HUES6 (cell line): Measurements from ENCODE around the gene EIF2S3.

Experiments
- H3K27ac ChIP-seq: 2 replicates; pipeline ENCODE4 v1.7.0; 2013; ENCODE audit warnings: low read depth, mild to moderate bottlenecking, low read length, inconsistent platforms
- H3K27me3 ChIP-seq: 2 replicates; pipeline ENCODE4 v1.6.1; 2013; ENCODE audit warnings: low read length; ENCODE audit not compliant: control insufficient read depth, insufficient read depth
- H3K36me3 ChIP-seq: 2 replicates; pipeline ENCODE4 v1.6.1; 2013; ENCODE audit warnings: low read length; ENCODE audit not compliant: control insufficient read depth, insufficient read depth
- H3K4me1 ChIP-seq: 2 replicates; pipeline ENCODE4 v1.6.1; 2013; ENCODE audit warnings: low read length; ENCODE audit not compliant: control insufficient read depth, insufficient read depth
- H3K4me3 ChIP-seq: 2 replicates; pipeline ENCODE4 v1.5.1; 2013; ENCODE audit warnings: low read depth, low read length
- H3K9ac ChIP-seq: one replicate; pipeline ENCODE4 v1.6.1; 2013; ENCODE audit warnings: mild to moderate bottlenecking, low read length
- H3K9me3 ChIP-seq: 2 replicates; pipeline ENCODE4 v1.6.1; 2013; ENCODE audit warnings: low read depth, low read length; ENCODE audit not compliant: control insufficient read depth, insufficient read depth

The EIF2S3 gene

DNA sequence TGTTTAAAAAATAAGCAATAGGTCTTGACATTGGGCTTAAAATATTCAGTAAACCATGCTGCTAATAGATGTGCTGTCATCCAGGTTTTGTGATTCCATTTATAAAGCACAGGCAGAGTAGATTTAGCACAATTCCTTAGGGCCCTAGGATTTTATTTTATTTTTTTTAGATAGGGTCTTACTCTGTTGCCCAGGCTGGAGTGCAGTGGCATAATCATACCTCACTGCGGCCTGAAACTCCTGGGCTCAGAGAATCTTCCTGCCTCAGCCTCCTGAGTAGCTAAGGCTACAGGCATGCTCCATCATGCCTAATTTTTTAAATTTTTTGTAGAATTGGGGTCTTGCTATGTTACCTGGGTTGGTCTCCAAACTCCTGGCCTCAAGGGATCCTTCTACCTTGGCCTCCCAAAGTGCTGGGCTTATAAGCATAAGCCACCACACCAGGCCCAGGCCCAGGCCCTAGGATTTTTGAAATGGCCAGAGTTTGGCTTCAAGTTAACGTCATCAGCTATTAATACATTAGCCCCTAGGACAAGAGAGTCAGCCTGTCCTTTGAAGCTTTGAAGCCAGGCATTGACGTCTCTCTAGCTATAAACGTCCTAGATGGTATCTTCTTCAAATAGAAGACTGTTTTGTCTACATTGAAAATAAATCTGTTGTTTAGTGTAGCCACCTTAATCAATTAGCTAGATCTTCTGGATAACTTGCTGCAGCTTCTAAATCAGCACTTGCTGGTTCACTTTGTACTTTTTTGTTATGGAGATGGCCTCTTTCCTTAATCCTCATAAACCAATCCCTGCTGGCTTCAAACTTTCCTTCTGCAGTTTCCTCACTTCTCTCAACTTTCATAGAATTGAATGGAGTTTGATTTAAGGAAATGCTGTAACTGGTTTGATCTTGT lies 35.8 kb downstream of the EIF2S3 start:
- H3K36me3 ChIP-seq: no peaks in the 10 kb centered on the region
- H3K27me3 ChIP-seq: no peaks in the 10 kb centered on the region
- no peak overlapping the region for H3K9ac ChIP-seq
- no peaks in the 10 kb centered on the region for H3K9me3 ChIP-seq
- H3K4me3 ChIP-seq: no peak overlapping the region
- no peak overlapping the region for H3K27ac ChIP-seq
- peaks cover 11% of the 10 kb centered on the region for H3K4me1 ChIP-seq

DNA sequence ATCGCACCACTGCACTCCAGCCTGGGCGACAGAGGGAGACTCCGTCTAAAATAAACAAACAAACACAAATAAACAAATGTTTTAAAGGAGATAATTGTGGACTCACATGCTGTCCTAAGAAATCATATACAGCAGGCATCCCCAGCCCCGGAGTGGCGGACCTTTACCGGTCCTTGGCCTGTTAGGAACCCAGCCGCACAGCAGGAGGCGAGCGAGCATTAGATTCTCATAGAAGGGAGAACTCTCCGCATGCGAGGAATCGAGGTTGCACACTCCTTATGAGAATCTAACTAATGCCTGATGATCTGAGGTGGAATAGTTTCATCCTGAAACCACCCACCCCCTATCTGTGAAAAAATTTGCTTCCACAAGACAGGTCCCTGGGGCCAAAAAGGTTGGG lies 39.0 kb downstream of the EIF2S3 start:
- H3K4me1 ChIP-seq: peaks cover 11% of the 10 kb centered on the region
- no peaks in the 10 kb centered on the region for H3K27me3 ChIP-seq
- no peak overlapping the region for H3K27ac ChIP-seq
- H3K36me3 ChIP-seq: no peaks in the 10 kb centered on the region
- H3K9me3 ChIP-seq: no peaks in the 10 kb centered on the region
- H3K4me3 ChIP-seq: no peak overlapping the region
- H3K9ac ChIP-seq: no peak overlapping the region

GRCh38 chrX:24097741-24098260 lies 43.0 kb downstream of the EIF2S3 start:
- no peak overlapping the region for H3K9ac ChIP-seq
- H3K4me1 ChIP-seq: no peaks in the 10 kb centered on the region
- no peak overlapping the region for H3K4me3 ChIP-seq
- H3K36me3 ChIP-seq: no peaks in the 10 kb centered on the region
- no peaks in the 10 kb centered on the region for H3K9me3 ChIP-seq
- no peak overlapping the region for H3K27ac ChIP-seq
- no peaks in the 10 kb centered on the region; the same call in 1 of the 2 replicates for H3K27me3 ChIP-seq

DNA sequence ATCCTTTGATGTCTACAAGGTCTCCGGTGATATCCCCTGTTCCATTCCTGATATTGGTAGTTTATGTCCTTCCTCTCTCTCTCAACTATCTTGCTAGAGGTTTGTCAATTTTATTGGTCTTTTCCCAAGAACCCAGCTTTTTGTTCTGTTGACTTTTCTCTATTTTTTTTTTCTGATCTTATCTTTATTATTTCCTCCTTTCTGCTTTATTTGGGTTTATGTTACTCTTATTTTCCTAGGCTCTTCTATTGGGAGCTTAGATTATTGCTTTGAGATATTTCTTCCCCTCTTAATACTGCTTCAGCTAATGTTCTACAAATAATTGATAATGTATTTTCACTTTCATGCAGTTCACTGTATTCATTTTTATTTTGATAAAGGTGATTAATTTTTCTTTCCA lies 44.2 kb downstream of the EIF2S3 start:
- no peak overlapping the region for H3K9ac ChIP-seq
- no peak overlapping the region for H3K4me3 ChIP-seq
- no peak overlapping the region for H3K27ac ChIP-seq
- H3K36me3 ChIP-seq: no peaks in the 10 kb centered on the region
- no peaks in the 10 kb centered on the region for H3K9me3 ChIP-seq
- H3K27me3 ChIP-seq: no peaks in the 10 kb centered on the region; the same call in 1 of the 2 replicates
- H3K4me1 ChIP-seq: no peaks in the 10 kb centered on the region

DNA sequence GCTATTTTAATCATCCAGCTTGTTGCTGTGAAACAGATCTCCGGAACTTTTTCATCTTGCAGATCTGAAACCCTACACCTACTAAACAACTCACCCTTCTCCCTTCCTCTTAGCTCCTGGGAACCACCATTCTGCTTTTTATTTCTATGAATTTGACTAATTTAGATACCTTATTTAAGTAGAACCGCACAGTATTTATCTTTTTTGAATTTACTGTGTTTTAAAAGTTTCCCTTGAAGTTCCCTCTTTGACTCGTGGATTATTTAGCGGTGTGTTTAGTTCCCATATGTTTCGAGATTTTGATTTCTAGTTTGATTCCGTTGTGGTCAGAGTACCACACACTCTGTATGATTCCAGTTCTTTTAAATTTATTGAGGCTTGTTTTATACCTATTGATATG lies 44.6 kb downstream of the EIF2S3 start:
- H3K9ac ChIP-seq: no peak overlapping the region
- H3K27me3 ChIP-seq: no peaks in the 10 kb centered on the region; the same call in 1 of the 2 replicates
- H3K9me3 ChIP-seq: no peaks in the 10 kb centered on the region
- no peaks in the 10 kb centered on the region for H3K36me3 ChIP-seq
- H3K4me1 ChIP-seq: no peaks in the 10 kb centered on the region
- H3K27ac ChIP-seq: no peak overlapping the region
- H3K4me3 ChIP-seq: no peak overlapping the region

DNA sequence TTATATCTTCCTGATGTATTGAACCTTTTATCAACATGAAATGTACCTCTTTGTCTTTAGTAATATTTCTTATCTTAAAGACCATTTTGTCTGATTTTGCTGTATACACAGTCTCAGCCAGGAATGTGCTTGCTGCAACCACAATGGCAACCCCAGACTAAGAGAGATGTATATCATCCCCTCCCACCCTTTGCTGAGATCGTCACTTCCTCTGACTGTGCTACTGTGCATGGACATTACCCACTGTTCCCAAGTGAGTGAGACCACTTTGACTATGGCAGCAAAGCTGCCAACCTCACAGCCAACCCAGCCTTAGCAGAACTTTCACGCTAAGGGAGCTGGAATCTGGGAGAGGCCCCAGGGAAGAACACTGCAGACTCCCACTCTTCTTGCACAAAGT lies 46.0 kb downstream of the EIF2S3 start:
- Histone ChIP-seq H3K4me1 (no peaks in the 10 kb centered on the region), H3K27ac (no peak overlapping the region), H3K27me3 (no peaks in the 10 kb centered on the region; the same call in 1 of the 2 replicates), H3K9me3 (no peaks in the 10 kb centered on the region), H3K9ac (no peak overlapping the region), H3K4me3 (no peak overlapping the region), H3K36me3 (no peaks in the 10 kb centered on the region)

GRCh38 chrX:24110069-24110468 lies 55.3 kb downstream of the EIF2S3 start:
- H3K4me1 ChIP-seq: no peaks in the 10 kb centered on the region
- no peak overlapping the region for H3K9ac ChIP-seq
- no peaks in the 10 kb centered on the region for H3K27me3 ChIP-seq

GRCh38 chrX:24113181-24113580 lies 58.4 kb downstream of the EIF2S3 start:
- H3K4me3 ChIP-seq: no peak overlapping the region
- H3K4me1 ChIP-seq: no peaks in the 10 kb centered on the region
- H3K27me3 ChIP-seq: no peaks in the 10 kb centered on the region
- H3K36me3 ChIP-seq: no peaks in the 10 kb centered on the region
- H3K9me3 ChIP-seq: no peaks in the 10 kb centered on the region
- no peak overlapping the region for H3K27ac ChIP-seq
- no peak overlapping the region for H3K9ac ChIP-seq

More at GRCh38 chrX:24110069-24110468, 55.3 kb downstream of the EIF2S3 start:
- Histone ChIP-seq H3K9me3 (no peaks in the 10 kb centered on the region), H3K36me3 (no peaks in the 10 kb centered on the region), H3K4me3 (no peak overlapping the region), H3K27ac (no peak overlapping the region)

- Histone ChIP-seq H3K9me3 (no peaks in the 10 kb centered on the region), H3K4me3 (no peak overlapping the region), H3K36me3 (no peaks in the 10 kb centered on the region), H3K27ac (no peak overlapping the region), H3K4me1 (no peaks in the 10 kb centered on the region), H3K27me3 (no peaks in the 10 kb centered on the region), H3K9ac (no peak overlapping the region)
These were observed 62.5 kb downstream of the EIF2S3 start for GRCh38 chrX:24117258-24117657.

- Histone ChIP-seq H3K36me3 (no peaks in the 10 kb centered on the region), H3K4me1 (peaks cover 8% of the 10 kb centered on the region; the same call in 1 of the 2 replicates), H3K9me3 (no peaks in the 10 kb centered on the region), H3K9ac (no peak overlapping the region), H3K27ac (no peak overlapping the region), H3K27me3 (peaks cover 3% of the 10 kb centered on the region; the same call in 1 of the 2 replicates), H3K4me3 (no peak overlapping the region)
These were observed 69.6 kb downstream of the EIF2S3 start for GRCh38 chrX:24124244-24124799.

GRCh38 chrX:24125028-24125612 lies 70.4 kb downstream of the EIF2S3 start:
- H3K4me1 ChIP-seq: peaks cover 10% of the 10 kb centered on the region; the same call in 1 of the 2 replicates
- H3K4me3 ChIP-seq: no peak overlapping the region
- no peaks in the 10 kb centered on the region for H3K9me3 ChIP-seq
- H3K27me3 ChIP-seq: peaks cover 3% of the 10 kb centered on the region; the same call in 1 of the 2 replicates
- H3K27ac ChIP-seq: no peak overlapping the region
- H3K9ac ChIP-seq: no peak overlapping the region
- H3K36me3 ChIP-seq: no peaks in the 10 kb centered on the region
